ENCODE data around the gene GPR108. TPM values are rescaled to one million over a fixed set of nuclear protein-coding genes. Genes with fewer than 3 reads are reported as not detected.
A peak's percentile ranks its signal among the peaks of the same experiment; 100 is the strongest.

The GPR108 gene
- total RNA-seq, 1 donor from 2014 or later = 38.3 TPM

- Histone ChIP-seq H3K79me2 (ENCODE audit: low read depth) (peaks cover 33% of the 10 kb centered on the region), H3K36me3 (no peaks in the 10 kb centered on the region), H3K9me3 (ENCODE audit: low read depth) (no peaks in the 10 kb centered on the region), H4K20me1 (ENCODE audit: low read depth) (no peaks in the 10 kb centered on the region), H3K4me3 (peak overlapping the region; percentile 26), H2AFZ (replicated peaks) (no peak overlapping the region), H3K9ac (no peak overlapping the region), H3K27ac (no peak overlapping the region), H3K4me2 (peak overlapping the region; percentile 64), H3K27me3 (no peaks in the 10 kb centered on the region), H3F3A (ENCODE audit: low read depth) (peaks cover 59% of the 10 kb centered on the region), H3K4me1 (peaks cover 43% of the 10 kb centered on the region)
- TF ChIP-seq EZH2 (IDR thresholded peaks at IDR 0.05) (no peak), CTCF (IDR thresholded peaks at IDR 0.05) (no peak), EZH2phosphoT487 (IDR thresholded peaks at IDR 0.05) (no peak)
- peak overlapping the region; percentile 97 for H3K4me3 Mint-ChIP-seq
- peaks cover 4% of the 10 kb centered on the region for H3K36me3 Mint-ChIP-seq
- DNase-seq (ENCODE audit: low spot score) = peak; percentile 51
- no peaks in the 10 kb centered on the region for H3K9me3 Mint-ChIP-seq
- peaks cover 6% of the 10 kb centered on the region for H3K27me3 Mint-ChIP-seq (ENCODE audit: insufficient read depth, low read depth)
- peak overlapping the region; percentile 25 for H3K27ac Mint-ChIP-seq
- peaks cover 51% of the 10 kb centered on the region for H3K4me1 Mint-ChIP-seq
Observed at GRCh38 chr19:6738787-6739389, 1.5 kb upstream of the GPR108 start.

DNA sequence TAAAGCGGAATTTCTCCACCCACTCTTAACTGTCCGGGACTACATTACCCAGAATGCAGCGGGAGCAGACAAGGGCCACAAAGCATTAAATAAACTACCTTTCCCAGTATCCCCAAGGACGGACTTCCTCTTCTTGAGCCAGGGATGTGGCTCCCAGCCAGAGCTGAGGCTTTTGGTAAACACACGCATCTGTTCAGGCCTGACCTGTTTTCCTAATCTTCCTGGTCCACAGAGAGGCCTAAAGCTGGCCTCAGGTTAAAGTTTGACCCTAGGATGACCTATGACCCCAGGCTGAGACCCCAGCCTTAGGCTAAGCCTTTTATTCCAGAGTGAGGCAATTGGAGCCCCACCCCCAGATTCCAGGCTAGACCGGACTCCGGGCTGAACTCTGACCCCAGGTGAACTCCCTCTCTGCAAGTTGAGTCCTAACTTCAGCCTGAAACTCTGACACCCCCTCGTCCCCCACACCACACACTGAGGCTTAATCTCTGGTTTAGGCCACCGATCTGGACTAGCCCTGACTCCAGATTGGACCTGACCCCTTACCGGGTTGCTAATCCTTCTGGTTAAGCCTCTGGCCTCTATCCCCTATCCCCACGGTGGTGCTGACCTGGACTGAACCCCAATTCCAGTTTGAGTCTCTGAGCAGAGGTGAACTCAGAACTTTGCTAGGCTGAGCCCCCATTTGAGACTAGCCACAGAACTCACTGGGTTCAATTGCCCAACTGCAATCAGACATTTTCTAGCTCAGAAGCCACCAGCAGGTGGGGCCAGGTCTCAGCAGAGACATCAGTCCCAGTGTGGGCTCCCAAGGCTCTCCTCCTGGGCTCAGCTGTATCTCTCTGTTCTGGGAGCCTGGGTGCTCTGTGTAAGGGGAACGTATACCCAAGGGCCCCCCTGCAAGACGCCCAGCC, 750 bp upstream of the GPR108 start:
- peaks cover 44% of the 10 kb centered on the region for H3K4me1 Mint-ChIP-seq
- TF ChIP-seq EZH2phosphoT487 (IDR thresholded peaks at IDR 0.05) (no peak), EZH2 (IDR thresholded peaks at IDR 0.05) (no peak), CTCF (IDR thresholded peaks at IDR 0.05) (peak; percentile 64)

GRCh38 chr19:6736917-6737283, 480 bp downstream of the GPR108 start:
- H3K4me3 ChIP-seq = peak overlapping the region; percentile 91
- H3K36me3 Mint-ChIP-seq = peaks cover 8% of the 10 kb centered on the region
- peaks cover 39% of the 10 kb centered on the region for H3F3A ChIP-seq (ENCODE audit: low read depth)
- H4K20me1 ChIP-seq (ENCODE audit: low read depth) = no peaks in the 10 kb centered on the region
- H3K9me3 Mint-ChIP-seq = no peaks in the 10 kb centered on the region
- no peak for TF ChIP-seq EZH2 (IDR thresholded peaks at IDR 0.05)
- no peak for TF ChIP-seq EZH2phosphoT487 (IDR thresholded peaks at IDR 0.05)
- TF ChIP-seq CTCF (IDR thresholded peaks at IDR 0.05) = peak; percentile 30
- peak overlapping the region; percentile 69 for H2AFZ ChIP-seq (replicated peaks)
- H3K36me3 ChIP-seq = no peaks in the 10 kb centered on the region
- H3K4me1 ChIP-seq = peaks cover 25% of the 10 kb centered on the region
- H3K4me3 Mint-ChIP-seq = peak overlapping the region; percentile 97
- H3K4me2 ChIP-seq = peak overlapping the region; percentile 93
- H3K79me2 ChIP-seq (ENCODE audit: low read depth) = peaks cover 28% of the 10 kb centered on the region
- H3K4me1 Mint-ChIP-seq = peaks cover 33% of the 10 kb centered on the region
- H3K9ac ChIP-seq = peak overlapping the region; percentile 81
- H3K27ac Mint-ChIP-seq = peak overlapping the region; percentile 84
- H3K27me3 ChIP-seq = no peaks in the 10 kb centered on the region
- no peaks in the 10 kb centered on the region for H3K9me3 ChIP-seq (ENCODE audit: low read depth)
- H3K27me3 Mint-ChIP-seq (ENCODE audit: insufficient read depth, low read depth) = peaks cover 9% of the 10 kb centered on the region
- peak overlapping the region; percentile 98 for H3K27ac ChIP-seq
- DNase-seq (ENCODE audit: low spot score) = no peak

More for the DNA sequence above, 750 bp upstream of the GPR108 start:
- Histone ChIP-seq H3K36me3 (no peaks in the 10 kb centered on the region), H3K79me2 (ENCODE audit: low read depth) (peaks cover 33% of the 10 kb centered on the region), H3K27me3 (no peaks in the 10 kb centered on the region), H2AFZ (replicated peaks) (no peak overlapping the region), H4K20me1 (ENCODE audit: low read depth) (no peaks in the 10 kb centered on the region), H3K4me1 (peaks cover 35% of the 10 kb centered on the region), H3K4me3 (peak overlapping the region; percentile 26), H3K4me2 (peak overlapping the region; percentile 64), H3K9ac (no peak overlapping the region), H3K27ac (no peak overlapping the region), H3F3A (ENCODE audit: low read depth) (peaks cover 51% of the 10 kb centered on the region), H3K9me3 (ENCODE audit: low read depth) (no peaks in the 10 kb centered on the region)
- DNase-seq (ENCODE audit: low spot score) = peak; percentile 77
- H3K4me3 Mint-ChIP-seq = peak overlapping the region; percentile 97
- peak overlapping the region; percentile 96 for H3K27ac Mint-ChIP-seq
- no peaks in the 10 kb centered on the region for H3K36me3 Mint-ChIP-seq
- H3K27me3 Mint-ChIP-seq (ENCODE audit: insufficient read depth, low read depth) = peaks cover 6% of the 10 kb centered on the region
- no peaks in the 10 kb centered on the region for H3K9me3 Mint-ChIP-seq
